ENCODE results near the gene NDUFA13.

DNA sequence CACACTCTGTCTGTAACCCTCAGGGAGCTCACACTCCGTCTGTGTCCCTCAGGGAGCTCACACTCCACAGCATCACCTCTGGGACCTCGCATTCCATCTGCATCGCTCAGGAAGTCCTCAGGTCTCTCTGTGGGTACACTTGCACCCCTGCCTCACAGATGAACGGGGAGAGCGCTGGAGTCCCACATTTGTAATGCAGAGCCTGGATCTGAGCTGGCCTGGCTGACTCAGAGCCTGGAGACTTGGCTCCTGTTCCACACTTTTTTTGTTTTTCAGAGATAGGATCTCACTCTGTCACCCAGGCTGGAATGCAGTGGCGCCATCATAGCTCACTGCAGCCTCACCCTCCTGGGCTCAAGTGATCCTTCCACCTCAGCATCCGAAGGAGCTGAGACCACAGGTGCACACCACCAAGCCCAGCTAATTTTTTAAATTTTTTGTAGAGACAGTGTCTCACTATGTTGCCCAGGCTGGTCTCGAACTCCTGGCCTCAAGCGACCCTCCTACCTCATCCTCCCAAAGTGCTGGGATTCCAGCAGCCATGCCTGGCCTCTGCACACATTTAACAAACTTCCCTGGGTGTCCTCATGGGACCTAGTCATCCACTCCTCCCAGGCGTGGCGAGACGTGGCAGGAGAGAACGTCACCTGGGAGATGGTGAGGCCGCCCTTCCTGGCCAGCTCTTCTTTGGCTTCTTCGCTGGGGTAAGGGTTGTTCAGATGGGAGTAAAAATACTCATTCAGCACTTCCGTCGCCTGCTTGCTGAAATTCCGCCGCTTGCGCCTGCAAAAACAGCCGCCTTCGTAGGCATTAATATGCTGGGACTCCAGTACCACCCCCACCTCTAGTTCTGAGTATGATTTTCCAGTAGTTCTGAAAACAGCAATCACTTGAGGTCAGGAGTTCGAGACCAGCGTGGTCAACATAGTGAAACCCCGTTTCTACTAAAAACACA, 53.1 kb downstream of the NDUFA13 start:
- TF ChIP-seq GATA3 (IDR thresholded peaks at IDR 0.05; ENCODE audit: low read depth, low read length) (no peak), GATA2 (IDR thresholded peaks at IDR 0.05; ENCODE audit: low read depth, low read length) (no peak)
